Measurements from ENCODE around the gene ZCCHC2. TPM values are rescaled to one million over a fixed set of nuclear protein-coding genes. Genes with fewer than 3 reads are reported as not detected.

ZCCHC2 gene
- total and polyA plus RNA-seq, 4 donors: 6.9 to 34.7 (median 20.2) TPM

DNA sequence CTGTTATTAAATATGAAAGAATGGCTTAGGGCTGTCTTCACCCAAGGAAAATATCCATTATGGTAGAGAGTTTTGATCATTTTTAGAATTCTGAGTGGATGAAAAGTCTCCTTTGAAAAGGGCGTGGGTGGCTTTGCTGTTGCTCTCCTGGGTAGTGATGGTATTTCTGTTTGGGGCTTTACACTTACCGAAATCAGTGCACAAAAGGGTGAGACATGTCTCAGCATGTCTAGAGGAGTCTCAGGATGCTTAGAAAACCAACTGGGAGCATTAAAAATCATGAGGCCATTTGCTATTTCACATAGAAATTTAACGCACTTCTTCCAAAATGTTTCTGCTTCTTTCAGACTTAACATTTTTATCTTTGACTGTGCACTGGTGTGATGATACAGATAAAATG is 49.6 kb downstream of the ZCCHC2 start:
- H3K27ac ChIP-seq (ENCODE audit: low read depth in 1 of 2, low read length in 2 of 2): no peak overlapping the region
- 92 to 94% methylated on average over 3 of the region's 3 CpGs for WGBS, 2 donors
- H3K27me3 ChIP-seq (ENCODE audit: control insufficient read depth in 1 of 2, insufficient read depth in 2 of 2, low read length in 1 of 2): no peaks in the 10 kb centered on the region
- peaks cover 7 to 9% of the 10 kb centered on the region in 2 donors for H3K36me3 ChIP-seq (ENCODE audit: control insufficient read depth in 1 of 2, insufficient read depth in 2 of 2, low read length in 1 of 2)
- no peak overlapping the region for H3K4me3 ChIP-seq (ENCODE audit: low read length in 2 of 2)
- no peak for DNase-seq
- no peaks in the 10 kb centered on the region for H3K9me3 ChIP-seq (ENCODE audit: control insufficient read depth, low read length)
- intact Hi-C loops (cut with DNase I): no loop called here
- no peaks in the 10 kb centered on the region for H3K4me1 ChIP-seq (ENCODE audit: control insufficient read depth in 1 of 2, insufficient read depth in 2 of 2, low read length in 2 of 2)
- ATAC-seq (ENCODE audit: low FRiP score): no peak

DNA sequence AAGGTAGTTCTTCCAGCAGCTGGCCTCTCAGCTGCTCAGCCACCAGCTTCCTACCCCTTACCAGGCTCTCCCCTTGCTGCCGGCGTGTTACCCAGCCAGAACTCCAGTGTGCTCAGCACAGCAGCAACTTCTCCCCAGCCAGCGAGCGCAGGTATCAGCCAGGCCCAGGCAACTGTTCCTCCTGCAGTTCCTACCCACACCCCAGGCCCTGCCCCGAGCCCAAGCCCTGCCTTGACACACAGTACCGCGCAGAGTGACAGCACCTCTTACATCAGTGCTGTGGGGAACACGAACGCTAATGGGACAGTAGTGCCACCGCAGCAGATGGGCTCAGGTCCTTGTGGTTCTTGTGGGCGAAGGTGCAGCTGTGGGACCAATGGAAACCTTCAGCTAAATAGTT is 52.0 kb downstream of the ZCCHC2 start:
- H3K36me3 ChIP-seq (ENCODE audit: control insufficient read depth in 1 of 2, insufficient read depth in 2 of 2, low read length in 1 of 2): peaks cover 7 to 9% of the 10 kb centered on the region in 2 donors
- no peak for DNase-seq
- intact Hi-C loops (cut with DNase I): loop anchor here in 1 of 2 donors (5.0 kb wide), 1 partner anchor 387 kb away; the partner anchor contains the start of genes PIGN and RELCH
- no peak overlapping the region for H3K27ac ChIP-seq (ENCODE audit: low read depth in 1 of 2, low read length in 2 of 2)
- ATAC-seq (ENCODE audit: low FRiP score): no peak
- no peaks in the 10 kb centered on the region for H3K4me1 ChIP-seq (ENCODE audit: control insufficient read depth in 1 of 2, insufficient read depth in 2 of 2, low read length in 2 of 2)
- no peaks in the 10 kb centered on the region for H3K9me3 ChIP-seq (ENCODE audit: control insufficient read depth, low read length)
- H3K27me3 ChIP-seq (ENCODE audit: control insufficient read depth in 1 of 2, insufficient read depth in 2 of 2, low read length in 1 of 2): no peaks in the 10 kb centered on the region
- no peak overlapping the region for H3K4me3 ChIP-seq (ENCODE audit: low read length in 2 of 2)
- 97 to 98% methylated on average over 11 of the region's 11 CpGs for WGBS, 2 donors

DNA sequence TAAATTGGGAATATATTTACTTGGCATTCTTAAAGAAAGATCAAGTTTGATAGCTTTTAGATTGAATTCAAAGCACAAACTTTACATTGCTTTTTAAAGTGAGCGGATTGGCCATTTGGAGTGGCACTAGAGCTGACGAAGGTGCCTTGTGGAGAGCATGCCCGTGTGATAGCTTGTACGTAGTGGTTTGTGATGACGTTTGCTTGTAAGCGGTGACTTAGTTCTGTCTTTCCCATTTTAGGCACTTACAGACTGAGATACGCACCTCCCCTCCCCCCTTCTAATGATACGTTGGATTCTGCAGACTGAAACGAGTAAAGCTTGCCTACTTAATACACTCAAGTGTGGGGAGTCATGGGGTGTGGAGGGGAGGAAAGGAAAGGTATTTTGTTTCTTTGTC is 53.4 kb downstream of the ZCCHC2 start:
- no peak for DNase-seq
- WGBS, 2 donors: 88 to 90% methylated on average over 9 of the region's 9 CpGs
- H3K36me3 ChIP-seq (ENCODE audit: control insufficient read depth in 1 of 2, insufficient read depth in 2 of 2, low read length in 1 of 2): peaks cover 7 to 9% of the 10 kb centered on the region in 2 donors
- ATAC-seq (ENCODE audit: low FRiP score): no peak
- H3K4me1 ChIP-seq (ENCODE audit: control insufficient read depth in 1 of 2, insufficient read depth in 2 of 2, low read length in 2 of 2): no peaks in the 10 kb centered on the region
- no peaks in the 10 kb centered on the region for H3K9me3 ChIP-seq (ENCODE audit: control insufficient read depth, low read length)
- no peaks in the 10 kb centered on the region for H3K27me3 ChIP-seq (ENCODE audit: control insufficient read depth in 1 of 2, insufficient read depth in 2 of 2, low read length in 1 of 2)
- H3K4me3 ChIP-seq (ENCODE audit: low read length in 2 of 2): no peak overlapping the region
- H3K27ac ChIP-seq (ENCODE audit: low read depth in 1 of 2, low read length in 2 of 2): no peak overlapping the region
- intact Hi-C loops (cut with DNase I): loop anchor here in 1 of 2 donors (5.0 kb wide), 1 partner anchor 389 kb away; the partner anchor contains the start of genes PIGN and RELCH

DNA sequence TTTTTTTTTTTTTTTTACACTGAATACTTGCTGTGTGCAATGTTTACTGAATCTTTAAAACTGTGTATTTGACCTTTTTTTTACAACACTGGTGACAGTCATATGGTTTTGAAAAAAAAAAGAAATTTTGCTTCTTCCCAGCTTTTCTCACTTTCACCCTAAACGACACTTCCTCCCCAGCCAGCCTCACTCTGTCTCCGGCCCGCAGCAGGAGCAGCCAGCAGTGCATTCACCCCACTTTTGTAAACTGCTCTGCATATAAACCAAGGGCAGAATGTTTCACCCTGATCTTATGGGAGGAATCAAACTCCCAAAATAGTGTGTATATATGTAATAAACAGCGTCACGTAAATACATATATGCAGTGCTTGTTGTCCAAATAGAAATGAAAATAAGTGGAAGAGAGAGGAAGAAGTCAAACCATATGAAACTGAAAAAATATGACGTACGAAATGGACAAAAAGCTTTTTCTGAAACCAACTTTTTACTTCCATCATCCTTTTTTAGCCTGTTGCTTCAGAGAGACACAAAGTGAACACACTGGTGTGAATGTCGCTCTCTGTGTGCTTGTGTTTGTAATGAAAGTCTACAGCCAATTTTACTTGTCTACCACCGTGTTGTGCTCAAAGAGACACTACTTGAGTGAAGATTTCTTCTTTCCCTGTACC is 54.2 kb downstream of the ZCCHC2 start:
- WGBS, 2 donors: 80 to 85% methylated on average over 9 of the region's 9 CpGs
- H3K9me3 ChIP-seq (ENCODE audit: control insufficient read depth, low read length): no peaks in the 10 kb centered on the region
- H3K4me1 ChIP-seq (ENCODE audit: control insufficient read depth in 1 of 2, insufficient read depth in 2 of 2, low read length in 2 of 2): no peaks in the 10 kb centered on the region
- H3K27ac ChIP-seq (ENCODE audit: low read depth in 1 of 2, low read length in 2 of 2): no peak overlapping the region
- H3K36me3 ChIP-seq (ENCODE audit: control insufficient read depth in 1 of 2, insufficient read depth in 2 of 2, low read length in 1 of 2): peaks cover 7% of the 10 kb centered on the region in 2 donors
- intact Hi-C loops (cut with DNase I): loop anchor here in 1 of 2 donors (5.0 kb wide), 1 partner anchor 390 kb away; the partner anchor contains the start of genes PIGN and RELCH
- no peaks in the 10 kb centered on the region for H3K27me3 ChIP-seq (ENCODE audit: control insufficient read depth in 1 of 2, insufficient read depth in 2 of 2, low read length in 1 of 2)
- no peak for DNase-seq
- ATAC-seq (ENCODE audit: low FRiP score): no peak
- no peak overlapping the region for H3K4me3 ChIP-seq (ENCODE audit: low read length in 2 of 2)

DNA sequence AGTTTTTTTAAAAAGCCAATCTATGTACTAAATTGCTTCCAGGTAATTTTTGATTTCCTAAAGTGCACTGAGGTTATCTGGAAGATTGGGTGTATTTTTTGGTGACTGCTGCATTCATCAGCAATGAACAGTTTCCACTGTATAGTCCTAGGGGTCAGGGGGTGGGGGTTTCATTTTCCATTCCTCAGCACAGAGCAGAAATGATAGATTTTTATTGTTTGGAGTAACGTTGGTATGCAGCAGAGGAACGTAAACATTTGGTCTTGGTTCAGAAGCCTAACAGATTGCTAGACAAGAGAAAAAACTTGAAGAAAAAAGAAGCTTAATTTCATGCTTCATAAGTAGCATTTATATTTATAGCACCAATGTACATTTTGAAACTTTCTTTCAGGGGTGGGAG is 54.9 kb downstream of the ZCCHC2 start:
- no peak overlapping the region for H3K4me3 ChIP-seq (ENCODE audit: low read length in 2 of 2)
- H3K9me3 ChIP-seq (ENCODE audit: control insufficient read depth, low read length): no peaks in the 10 kb centered on the region
- intact Hi-C loops (cut with DNase I): loop anchor here in 1 of 2 donors (5.0 kb wide), 1 partner anchor 390 kb away; the partner anchor contains the start of genes PIGN and RELCH
- H3K36me3 ChIP-seq (ENCODE audit: control insufficient read depth in 1 of 2, insufficient read depth in 2 of 2, low read length in 1 of 2): peaks cover 7% of the 10 kb centered on the region in 2 donors
- H3K27me3 ChIP-seq (ENCODE audit: control insufficient read depth in 1 of 2, insufficient read depth in 2 of 2, low read length in 1 of 2): no peaks in the 10 kb centered on the region
- no peak overlapping the region for H3K27ac ChIP-seq (ENCODE audit: low read depth in 1 of 2, low read length in 2 of 2)
- no peaks in the 10 kb centered on the region for H3K4me1 ChIP-seq (ENCODE audit: control insufficient read depth in 1 of 2, insufficient read depth in 2 of 2, low read length in 2 of 2)
- 43 to 45% methylated on average over 2 of the region's 2 CpGs for WGBS, 2 donors
- DNase-seq (no peak), ATAC-seq (ENCODE audit: low FRiP score) (no peak)

DNA sequence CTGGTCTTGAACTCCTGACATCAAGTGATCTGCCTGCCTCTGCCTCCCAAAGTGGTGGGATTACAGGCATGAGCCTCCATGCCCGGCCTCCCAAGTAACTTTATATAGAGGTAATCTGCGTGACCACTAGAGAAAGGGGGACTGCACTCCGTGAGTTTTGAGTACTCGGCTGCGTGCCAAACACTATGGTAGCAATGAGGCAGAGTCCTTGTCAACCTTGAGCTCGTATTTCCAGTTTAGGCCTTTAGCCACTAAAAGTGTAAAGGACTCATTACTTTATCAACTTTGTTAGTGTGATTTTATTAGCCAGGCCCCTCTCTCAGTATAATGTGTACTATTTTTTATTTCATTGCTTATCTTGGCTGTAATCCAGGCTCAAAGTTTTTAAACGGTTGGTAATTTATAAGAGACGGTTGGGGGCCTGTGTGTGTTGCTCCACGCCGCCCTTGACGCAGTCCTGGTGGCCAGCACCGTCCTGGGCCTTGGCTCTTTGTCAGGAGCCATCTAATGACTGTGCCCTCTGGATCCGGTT is 56.2 kb downstream of the ZCCHC2 start:
- no peaks in the 10 kb centered on the region for H3K27me3 ChIP-seq (ENCODE audit: control insufficient read depth in 1 of 2, insufficient read depth in 2 of 2, low read length in 1 of 2)
- no peak overlapping the region for H3K27ac ChIP-seq (ENCODE audit: low read depth in 1 of 2, low read length in 2 of 2)
- intact Hi-C loops (cut with DNase I): loop anchor here in 1 of 2 donors (5.0 kb wide), 1 partner anchor 392 kb away; the partner anchor contains the start of genes PIGN and RELCH
- no peaks in the 10 kb centered on the region for H3K9me3 ChIP-seq (ENCODE audit: control insufficient read depth, low read length)
- H3K4me1 ChIP-seq (ENCODE audit: control insufficient read depth in 1 of 2, insufficient read depth in 2 of 2, low read length in 2 of 2): no peaks in the 10 kb centered on the region
- H3K4me3 ChIP-seq (ENCODE audit: low read length in 2 of 2): no peak overlapping the region
- ATAC-seq (ENCODE audit: low FRiP score): no peak
- 49 to 52% methylated on average over 13 of the region's 13 CpGs for WGBS, 2 donors
- DNase-seq: no peak
- peaks cover 7% of the 10 kb centered on the region in 2 donors for H3K36me3 ChIP-seq (ENCODE audit: control insufficient read depth in 1 of 2, insufficient read depth in 2 of 2, low read length in 1 of 2)

DNA sequence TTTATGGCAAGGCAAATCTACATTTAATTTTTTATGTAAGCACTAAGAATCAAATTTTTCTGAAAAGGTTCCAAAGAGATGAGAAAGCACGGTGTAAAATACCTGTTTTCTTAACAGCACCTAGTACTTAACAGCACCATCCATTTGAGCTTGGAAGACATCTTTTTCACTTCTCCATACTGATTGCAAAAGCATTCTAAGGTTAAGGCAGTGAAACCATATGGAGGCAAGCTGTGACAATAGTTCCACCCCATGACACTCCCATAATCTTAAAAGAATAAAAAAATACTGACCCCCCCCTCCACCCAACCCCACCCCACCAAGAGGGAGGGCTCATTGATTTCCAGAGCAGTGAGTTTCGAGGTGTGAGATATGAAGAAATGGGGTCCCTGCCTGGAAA is 60.6 kb downstream of the ZCCHC2 start:
- 90 to 94% methylated on average over 2 of the region's 2 CpGs for WGBS, 2 donors
- Histone ChIP-seq H3K27me3 (ENCODE audit: control insufficient read depth in 1 of 2, insufficient read depth in 2 of 2, low read length in 1 of 2) (no peaks in the 10 kb centered on the region), H3K27ac (ENCODE audit: low read depth in 1 of 2, low read length in 2 of 2) (no peak overlapping the region), H3K4me3 (ENCODE audit: low read length in 2 of 2) (no peak overlapping the region), H3K4me1 (ENCODE audit: control insufficient read depth in 1 of 2, insufficient read depth in 2 of 2, low read length in 2 of 2) (no peaks in the 10 kb centered on the region), H3K9me3 (ENCODE audit: control insufficient read depth, low read length) (no peaks in the 10 kb centered on the region), H3K36me3 (ENCODE audit: control insufficient read depth in 1 of 2, insufficient read depth in 2 of 2, low read length in 1 of 2) (no peaks in the 10 kb centered on the region)
- DNase-seq (no peak), ATAC-seq (ENCODE audit: low FRiP score) (no peak)
- intact Hi-C loops (cut with DNase I): loop anchor here (5.0 to 10.0 kb wide), 4 partner anchors 131 to 399 kb away; partner anchors contain the start of genes PHLPP1 (in 1 of the 2), PIGN (in 1 of the 2) and RELCH (in 1 of the 2)

DNA sequence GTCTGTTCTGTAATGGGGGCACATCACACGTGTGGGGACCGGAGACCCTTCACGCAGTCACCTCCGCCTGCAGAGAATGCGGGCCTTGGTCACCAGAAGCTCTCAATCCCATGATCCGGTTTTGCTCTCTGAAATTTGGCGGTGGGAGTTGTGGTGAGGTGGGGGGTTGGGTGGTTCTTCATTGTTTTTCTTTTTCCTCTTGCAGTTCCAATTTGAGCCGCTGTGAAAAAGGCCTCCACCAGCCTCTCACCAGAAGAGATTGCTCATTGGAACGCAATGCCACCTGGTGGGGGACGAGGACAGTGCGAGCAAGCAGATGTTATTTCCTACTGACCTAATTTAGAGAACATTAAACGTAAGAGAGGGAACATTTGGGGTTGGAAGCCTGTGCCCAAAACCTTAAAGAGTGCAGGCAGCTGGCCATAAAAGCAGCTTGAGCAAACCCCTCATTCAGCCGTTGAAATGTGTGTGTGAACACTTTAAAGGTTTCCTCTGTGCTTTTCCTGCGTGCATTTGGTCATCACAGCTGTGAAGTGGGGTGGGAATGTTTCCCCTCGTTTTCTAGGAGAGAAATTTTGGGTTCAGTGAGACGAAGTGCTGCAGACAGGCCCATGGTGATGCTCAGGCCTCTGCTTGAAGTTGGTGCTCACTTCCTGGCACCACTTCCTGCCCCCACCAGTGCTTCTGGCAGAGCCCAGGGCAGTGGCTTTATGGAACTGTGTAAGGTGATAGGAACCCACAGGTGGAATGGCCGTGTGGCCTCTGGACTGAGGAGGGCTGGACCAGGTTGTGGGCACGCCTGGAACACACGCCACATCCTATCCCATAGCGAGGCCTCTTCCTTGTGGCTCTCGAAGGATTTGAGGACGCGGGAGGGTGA is 61.7 kb downstream of the ZCCHC2 start:
- Histone ChIP-seq H3K27ac (ENCODE audit: low read depth in 1 of 2, low read length in 2 of 2) (no peak overlapping the region), H3K27me3 (ENCODE audit: control insufficient read depth in 1 of 2, insufficient read depth in 2 of 2, low read length in 1 of 2) (no peaks in the 10 kb centered on the region), H3K9me3 (ENCODE audit: control insufficient read depth, low read length) (no peaks in the 10 kb centered on the region), H3K36me3 (ENCODE audit: control insufficient read depth in 1 of 2, insufficient read depth in 2 of 2, low read length in 1 of 2) (no peaks in the 10 kb centered on the region), H3K4me3 (ENCODE audit: low read length in 2 of 2) (no peak overlapping the region), H3K4me1 (ENCODE audit: control insufficient read depth in 1 of 2, insufficient read depth in 2 of 2, low read length in 2 of 2) (no peaks in the 10 kb centered on the region)
- peak; percentile 92 for ATAC-seq (ENCODE audit: low FRiP score)
- DNase-seq: peak; percentile 89 to 91
- intact Hi-C loops (cut with DNase I): loop anchor here (1.0 to 10.0 kb wide), 7 partner anchors 56 to 400 kb away; partner anchors contain the start of genes PHLPP1 (in 2 of the 2), PIGN (in 1 of the 2) and RELCH (in 1 of the 2)
- 34 to 37% methylated on average over 23 of the region's 23 CpGs for WGBS, 2 donors
